Subcutaneous adipose tissue (tissue), 4 donors: ENCODE results near the gene C1GALT1. TPM values are rescaled to one million over a fixed set of nuclear protein-coding genes. Genes with fewer than 3 reads are reported as not detected.

Source experiments
- total RNA-seq, 4 donors: library from RNA; depleted of rRNA; stranded (reverse); fragments of >200 nt; gene quantifications; one replicate each; pipeline ENCODE4 v1.1.0, GENCODE V29; 2016
- TF ChIP-seq, protein P1 (sequence below): fragments of 450-650 bp; IDR thresholded peaks from one replicate; pipeline ENCODE4 v1.5.1; 2016; ENCODE audit warnings: low read depth, mild to moderate bottlenecking, control low read depth, antibody characterized with exemption, moderate library complexity

Gene C1GALT1
- total RNA-seq, 4 donors from 2014 or later, result 21.3 to 37.7 (median 33.4) TPM

DNA sequence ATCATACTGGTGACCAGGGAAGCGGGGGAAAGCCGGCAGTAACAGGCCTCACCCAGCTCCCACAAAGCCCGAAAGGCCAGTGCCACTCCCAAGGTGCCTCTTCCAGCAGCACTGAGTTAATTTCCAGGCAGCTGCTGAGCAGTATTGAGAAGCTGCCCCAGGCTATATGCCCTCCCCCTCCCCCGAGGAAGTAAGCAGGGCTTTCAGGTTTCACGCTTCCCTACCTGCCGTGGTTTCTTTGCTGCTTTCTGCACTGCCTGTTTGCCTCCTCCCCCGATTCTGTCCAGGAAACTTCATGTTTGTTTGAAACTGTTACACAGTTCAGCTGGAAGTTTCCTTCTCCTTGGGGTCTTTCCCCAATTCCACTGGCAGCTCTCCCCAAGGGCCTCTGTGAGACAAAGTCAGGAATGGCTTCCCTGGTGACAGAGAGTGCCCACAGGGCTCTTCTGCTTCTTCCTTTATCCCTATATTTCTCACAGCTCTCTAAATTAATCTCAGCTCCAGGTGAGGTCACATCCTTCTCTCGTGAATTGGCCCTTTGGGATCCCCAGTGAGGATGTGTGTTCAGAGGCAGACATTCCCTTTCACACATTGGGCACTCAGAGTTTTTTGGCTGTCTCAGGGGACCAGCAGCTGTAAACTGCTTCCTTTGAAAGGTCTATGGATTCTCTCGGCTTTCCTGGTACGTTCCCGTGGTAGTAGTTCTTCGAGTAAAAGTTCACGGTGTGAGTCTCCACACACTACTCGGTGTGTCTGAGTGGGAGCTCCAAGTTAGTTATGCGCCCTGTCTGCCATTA, 19.4 kb downstream of the C1GALT1 start:
- TF ChIP-seq, protein P1, sequence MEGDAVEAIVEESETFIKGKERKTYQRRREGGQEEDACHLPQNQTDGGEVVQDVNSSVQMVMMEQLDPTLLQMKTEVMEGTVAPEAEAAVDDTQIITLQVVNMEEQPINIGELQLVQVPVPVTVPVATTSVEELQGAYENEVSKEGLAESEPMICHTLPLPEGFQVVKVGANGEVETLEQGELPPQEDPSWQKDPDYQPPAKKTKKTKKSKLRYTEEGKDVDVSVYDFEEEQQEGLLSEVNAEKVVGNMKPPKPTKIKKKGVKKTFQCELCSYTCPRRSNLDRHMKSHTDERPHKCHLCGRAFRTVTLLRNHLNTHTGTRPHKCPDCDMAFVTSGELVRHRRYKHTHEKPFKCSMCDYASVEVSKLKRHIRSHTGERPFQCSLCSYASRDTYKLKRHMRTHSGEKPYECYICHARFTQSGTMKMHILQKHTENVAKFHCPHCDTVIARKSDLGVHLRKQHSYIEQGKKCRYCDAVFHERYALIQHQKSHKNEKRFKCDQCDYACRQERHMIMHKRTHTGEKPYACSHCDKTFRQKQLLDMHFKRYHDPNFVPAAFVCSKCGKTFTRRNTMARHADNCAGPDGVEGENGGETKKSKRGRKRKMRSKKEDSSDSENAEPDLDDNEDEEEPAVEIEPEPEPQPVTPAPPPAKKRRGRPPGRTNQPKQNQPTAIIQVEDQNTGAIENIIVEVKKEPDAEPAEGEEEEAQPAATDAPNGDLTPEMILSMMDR, result no peak

DNA sequence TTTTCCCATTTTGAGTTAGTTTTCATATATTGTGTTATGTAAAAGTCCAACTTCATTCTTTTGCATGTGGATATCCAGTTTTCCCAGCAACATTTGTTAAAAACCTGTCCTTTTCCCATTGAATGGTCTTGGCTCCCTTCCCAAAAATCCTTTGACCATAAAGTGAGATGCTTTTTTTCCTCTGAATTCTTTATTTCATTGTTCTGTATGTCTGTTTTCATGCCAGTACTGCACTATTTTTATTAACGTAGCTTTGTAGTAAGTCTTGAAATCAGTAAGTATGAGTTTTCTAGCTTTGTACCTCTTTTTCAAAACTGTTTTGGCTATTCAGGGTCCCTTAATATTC, 20.0 kb downstream of the C1GALT1 start:
- TF ChIP-seq, protein P1, result no peak

DNA sequence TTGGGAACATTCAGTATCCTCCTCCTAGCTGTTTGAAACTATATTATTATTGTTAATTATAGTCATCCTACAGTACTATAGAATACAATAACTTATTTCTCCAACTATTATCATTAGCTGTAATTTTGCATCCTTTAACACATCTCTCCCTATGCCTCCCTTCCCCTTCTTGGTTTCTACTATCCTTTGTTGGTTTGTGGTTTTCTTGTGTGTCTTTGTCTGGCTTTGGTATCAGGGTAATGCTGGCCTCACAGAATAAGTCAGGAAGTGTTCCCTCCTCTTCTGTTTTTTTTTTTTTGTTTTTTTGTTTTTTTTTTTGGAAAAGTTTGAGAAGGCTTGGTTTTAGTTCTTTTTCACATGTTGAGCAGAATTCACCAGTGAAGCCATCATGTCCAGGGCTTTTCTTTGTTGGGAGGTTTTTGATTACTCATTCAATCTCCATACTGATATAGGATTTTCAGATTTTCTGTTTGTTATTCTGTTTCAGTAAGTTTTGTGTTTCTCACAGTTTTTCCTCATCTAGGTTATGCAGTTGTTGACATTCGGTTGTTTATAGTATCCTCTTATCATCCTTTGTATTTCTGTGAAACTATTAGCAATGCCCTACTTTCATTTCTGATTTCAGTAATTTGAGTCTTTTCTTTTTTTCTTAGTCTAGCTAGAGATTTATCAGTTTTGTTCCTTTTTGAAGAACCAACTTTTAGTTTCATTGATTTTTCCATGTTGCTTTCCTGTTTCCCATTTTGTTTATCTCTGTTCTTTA, 21.6 kb downstream of the C1GALT1 start:
- TF ChIP-seq, protein P1, result no peak

DNA sequence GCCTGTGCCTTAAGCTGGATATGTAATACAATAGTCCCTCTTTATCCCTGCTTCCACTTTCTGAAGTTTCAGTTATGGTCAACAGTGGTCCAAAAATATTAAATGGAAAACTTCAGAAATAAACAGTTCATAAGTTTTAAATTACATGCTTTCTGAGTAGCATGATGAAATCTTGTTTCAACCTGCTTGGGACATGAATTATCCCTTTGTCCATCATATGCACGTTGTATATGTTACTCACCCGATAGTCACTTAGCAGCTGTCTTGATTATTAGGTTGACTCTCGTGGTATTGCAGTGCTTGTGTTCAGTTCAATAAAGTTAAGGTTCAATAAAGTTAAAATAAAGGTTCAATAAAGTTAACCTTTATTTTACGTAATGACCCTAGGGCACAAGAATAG, 25.5 kb downstream of the C1GALT1 start:
- TF ChIP-seq, protein P1, result no peak

DNA sequence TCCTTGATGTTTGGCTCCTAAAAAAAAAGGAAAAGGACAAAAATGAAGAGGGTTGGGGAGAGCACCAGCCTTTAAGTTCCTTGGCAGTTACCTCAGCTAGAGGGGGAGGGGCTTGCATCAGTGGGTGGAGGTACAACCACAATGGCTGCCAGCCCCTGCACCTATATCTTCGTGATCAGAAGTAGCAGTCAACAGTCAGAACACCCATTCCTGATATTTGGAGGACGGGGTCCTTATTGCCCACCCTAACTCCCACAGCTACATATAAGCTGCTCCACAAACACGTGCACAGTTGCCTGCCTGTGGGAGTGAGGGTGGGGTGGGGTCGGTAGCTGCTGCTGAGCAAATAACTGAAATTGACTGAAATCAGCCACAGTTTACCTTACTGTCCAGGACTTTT, 26.2 kb downstream of the C1GALT1 start:
- TF ChIP-seq, protein P1, result no peak

DNA sequence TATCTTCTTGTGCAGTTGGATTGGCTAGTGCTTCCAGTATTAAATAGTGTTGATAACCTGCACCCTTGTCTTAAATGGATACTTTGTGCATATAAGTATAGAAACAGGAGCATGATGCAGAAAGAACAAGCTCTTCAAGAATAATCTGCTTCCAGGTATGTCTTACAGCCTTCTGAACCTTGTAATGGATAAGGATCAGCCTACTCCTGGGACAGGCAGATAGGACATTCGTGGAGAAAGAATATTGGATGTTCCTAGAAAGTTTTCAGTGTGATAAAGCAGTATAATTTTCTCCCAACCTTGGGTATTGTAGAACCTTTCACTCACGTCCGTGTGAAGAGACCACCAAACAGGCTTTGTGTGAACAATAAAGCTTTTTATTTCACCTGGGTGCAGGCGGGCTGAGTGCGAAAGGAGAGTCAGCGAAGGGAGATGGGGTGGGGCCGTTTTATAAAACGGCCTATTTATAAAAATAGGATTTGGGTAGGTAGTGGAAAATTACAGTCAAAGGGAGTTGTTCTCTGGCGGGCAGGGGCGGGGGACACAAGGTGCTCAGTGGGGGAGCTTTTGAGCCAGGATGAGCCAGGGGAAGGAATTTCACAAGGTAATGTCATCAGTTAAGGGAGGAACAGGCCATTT, 27.2 kb downstream of the C1GALT1 start:
- TF ChIP-seq, protein P1, result no peak

DNA sequence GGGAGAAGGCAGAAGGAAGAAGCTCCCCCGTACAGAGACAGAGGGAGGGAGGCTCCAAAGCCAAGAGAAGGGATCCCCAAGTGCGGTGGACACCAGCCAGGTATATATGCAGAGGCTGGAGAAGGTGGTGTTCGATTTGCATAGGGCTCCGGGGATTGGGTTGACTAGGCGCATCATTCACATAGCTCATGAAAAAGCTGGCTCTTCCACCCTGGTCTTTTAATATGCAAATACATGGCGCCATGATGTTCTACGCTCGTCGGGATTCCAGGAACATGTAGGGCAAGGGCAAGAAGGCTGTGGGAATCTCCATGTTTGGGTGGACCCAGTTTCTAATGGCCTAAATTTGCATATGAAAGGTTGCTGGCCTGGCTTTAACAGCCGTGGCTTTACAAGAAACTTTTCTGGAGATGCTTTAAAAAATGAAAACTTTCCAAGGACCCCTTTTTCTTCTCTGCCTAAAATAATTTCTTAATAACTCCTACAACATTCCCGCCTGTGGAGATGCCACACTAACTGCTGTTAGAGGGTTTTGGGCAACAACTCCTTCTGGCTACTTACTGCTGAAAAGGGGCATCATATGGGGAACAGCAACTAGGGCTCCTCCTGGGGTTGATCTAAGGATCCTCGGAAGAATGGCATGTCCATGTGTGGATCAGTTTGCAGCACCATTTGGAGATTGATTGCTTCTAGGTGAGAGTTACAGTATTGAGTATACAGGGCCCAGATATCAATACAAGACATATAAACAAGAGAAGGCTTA, 28.3 kb downstream of the C1GALT1 start:
- TF ChIP-seq, protein P1, result no peak
